Erythroblast (primary cell): ENCODE measurements around the gene KAZN.

Experiments
- GATA1 ChIP-seq: IDR thresholded peaks from 2 replicates; pipeline ENCODE4 v1.6.1; 2011; ENCODE audit warnings: low read depth, mild to moderate bottlenecking, control low read depth, low read length, moderate library complexity
- POLR2A ChIP-seq: IDR thresholded peaks from 2 replicates; pipeline ENCODE4 v1.6.1; 2011; ENCODE audit warnings: mild to moderate bottlenecking, low read length

DNA sequence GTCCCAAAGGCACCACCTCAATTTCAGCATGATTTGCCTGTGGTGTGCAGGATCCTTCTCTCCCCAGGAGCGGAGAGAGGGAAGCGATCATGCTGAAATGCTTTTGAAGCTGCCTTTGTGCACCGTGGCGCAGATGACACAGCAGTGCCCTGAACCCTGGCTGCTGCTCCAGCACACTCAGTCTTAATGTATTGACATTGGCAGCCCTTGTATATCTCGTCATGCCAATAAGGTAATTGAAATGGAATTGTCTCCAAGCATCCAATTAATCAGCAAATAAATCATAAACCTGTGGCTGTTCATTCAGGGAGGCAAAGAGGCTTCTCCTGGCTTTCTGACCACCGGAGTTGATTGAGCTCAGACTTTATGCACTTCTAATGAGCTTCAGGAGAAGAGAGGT lies 139.8 kb downstream of the KAZN start:
- TF ChIP-seq GATA1: no peak
- TF ChIP-seq POLR2A: no peak
